K562 (cell line): Measurements from ENCODE around the gene FDX1. TPM values are rescaled to one million over a fixed set of nuclear protein-coding genes. Genes with fewer than 3 reads are reported as not detected.

ENCODE experiments used
- ATAC-seq: fragments of 200-7000 bp; cut with Tn5 transposase; 3 replicates; pipeline ENCODE4 v1.9.1; 2020; ENCODE audit warnings: moderate library complexity
- BruUV-seq: library from RNA; stranded (reverse); fragments of 400-500 nt; replicated peaks from 2 replicates; lab custom pipeline; 2021; lab: Mats Ljungman, UMichigan
- CTCF ChIA-PET: fragments of 300-600 bp; formaldehyde crosslinking; extraction: SDS; loops from one replicate; lab custom pipeline; 2021; ENCODE audit warnings: low intra/inter-chr PET ratio; lab: Yijun Ruan, JAX
- POLR2A ChIA-PET: fragments of 300-600, 350-650 bp; sonication (Branson Sonifier 250); formaldehyde crosslinking; extraction: SDS; loops from one replicate; lab custom pipeline; 2021; ENCODE audit warnings: antibody characterized with exemption, inconsistent platforms; lab: Yijun Ruan, JAX
- DNase-seq, 4 experiments: peaks; one replicate each; pipeline versions ENCODE4 v3.0.0 to v3.0.0-alpha.2; 2011 to 2018; ENCODE audit warnings: low spot score in 3 of 4, mixed read lengths in 3 of 4; ENCODE audit errors: extremely low read depth in 1 of 4
- FAIRE-seq: peaks from 2 replicates; lab custom pipeline; 2011; peaks lifted over from hg19 to GRCh38; lab: Jason Lieb, UNC
- H2AFZ ChIP-seq: 2 replicates; pipeline ENCODE4 v1.6.0; 2011; ENCODE audit warnings: low read depth, low read length, control low read depth, inconsistent platforms
- H3K27ac ChIP-seq: fragments of 200-600 bp; 3 replicates; pipeline ENCODE4 v1.8.0; 2011; ENCODE audit warnings: low read depth, mild to moderate bottlenecking, control low read depth, inconsistent platforms, low read length, moderate library complexity, mixed read lengths; ENCODE audit errors: extremely low read depth
- H3K27me3 ChIP-seq, 2 experiments: fragments of 300-600 bp in 1 of 2; 2 replicates in 1 of 2; 3 replicates in 1 of 2; pipeline versions ENCODE4 v1.6.0 to v1.8.0; 2011; ENCODE audit warnings: inconsistent platforms in 2 of 2, low read length in 2 of 2, mild to moderate bottlenecking in 1 of 2, mixed read lengths in 1 of 2, moderate library complexity in 1 of 2; ENCODE audit not compliant: control insufficient read depth in 2 of 2, insufficient read depth in 2 of 2
- H3K36me3 ChIP-seq: fragments of 300-600 bp; 3 replicates; pipeline ENCODE4 v1.8.0; 2011; ENCODE audit warnings: mild to moderate bottlenecking, low read length, inconsistent platforms; ENCODE audit not compliant: control insufficient read depth, insufficient read depth
- H3K4me1 ChIP-seq, 2 experiments: fragments of 200-600 bp in 1 of 2; replicated peaks in 1 of 2; 2 replicates in 1 of 2; 3 replicates in 1 of 2; pipeline versions ENCODE4 v1.5.1 to v1.8.0; 2011; ENCODE audit warnings: inconsistent platforms in 2 of 2, low read length in 2 of 2, mild to moderate bottlenecking in 1 of 2, mixed read lengths in 1 of 2, moderate library complexity in 1 of 2; ENCODE audit not compliant: control insufficient read depth in 2 of 2, insufficient read depth in 2 of 2
- H3K4me2 ChIP-seq: 2 replicates; pipeline ENCODE4 v1.6.1; 2011; ENCODE audit warnings: low read length, control low read depth, inconsistent platforms, mixed read lengths; ENCODE audit not compliant: insufficient read depth
- H3K4me3 ChIP-seq: fragments of 200-600 bp; sonication (generic), shearing (Covaris generic); 2 replicates; pipeline ENCODE4 v1.5.1; 2016; ENCODE audit warnings: control low read depth, inconsistent platforms
- H3K79me2 ChIP-seq: fragments of 200-600 bp; 3 replicates; pipeline ENCODE4 v1.8.0; 2011; ENCODE audit warnings: low read length, inconsistent platforms; ENCODE audit not compliant: control insufficient read depth, insufficient read depth
- H3K9ac ChIP-seq, 2 experiments: 2 replicates each; pipeline versions ENCODE4 v1.6.0 to v1.6.1; 2011; ENCODE audit warnings: low read depth in 2 of 2, low read length in 2 of 2, control low read depth in 1 of 2, inconsistent platforms in 1 of 2, mild to moderate bottlenecking in 1 of 2, mixed read lengths in 1 of 2; ENCODE audit not compliant: insufficient read depth in 1 of 2
- H3K9me1 ChIP-seq: one replicate; pipeline ENCODE4 v1.6.0; 2011; ENCODE audit warnings: inconsistent platforms, mild to moderate bottlenecking, low read length, moderate library complexity; ENCODE audit not compliant: control insufficient read depth, insufficient read depth
- H3K9me3 ChIP-seq: replicated peaks from 2 replicates; pipeline ENCODE4 v1.5.1; 2011; ENCODE audit warnings: low read depth, low read length, inconsistent platforms; ENCODE audit not compliant: control insufficient read depth, insufficient read depth
- H4K20me1 ChIP-seq: replicated peaks from 2 replicates; pipeline ENCODE4 v1.6.1; 2011; ENCODE audit warnings: low read length, inconsistent platforms, mixed read lengths; ENCODE audit not compliant: control insufficient read depth, insufficient read depth
- ETV6 ChIP-seq, 3 experiments: fragments of 150-350 bp in 1 of 3; sonication (generic) in 1 of 3; formaldehyde crosslinking in 1 of 3; IDR thresholded peaks; 2 replicates each; pipeline versions ENCODE4 v1.6.1 to v1.8.0; 2014 to 2022; ENCODE audit warnings: borderline replicate concordance in 2 of 3, low read depth in 2 of 3, antibody characterized with exemption in 1 of 3, low read length in 1 of 3, mild to moderate bottlenecking in 1 of 3, missing genetic modification reagents in 1 of 3
- KLF16 ChIP-seq: IDR thresholded peaks from 2 replicates; pipeline ENCODE4 v1.6.1; 2016; ENCODE audit warnings: antibody characterized with exemption
- PHB ChIP-seq: fragments of 250-450 bp; sonication (Bioruptor Pico); IDR thresholded peaks from 2 replicates; pipeline ENCODE4 v1.5.0; 2021
- POLR3G ChIP-seq: IDR thresholded peaks from 2 replicates; pipeline ENCODE4 v1.6.1; 2011; ENCODE audit not compliant: insufficient read length, insufficient replicate concordance; ENCODE audit errors: extremely low read depth
- SMAD3 ChIP-seq: fragments of 450-650 bp; formaldehyde crosslinking; conservative IDR thresholded peaks from 2 replicates; pipeline ENCODE4 v1.4.0; 2020; ENCODE audit warnings: mild to moderate bottlenecking
- SRSF7 ChIP-seq: fragments of 200-400 bp; formaldehyde crosslinking; optimal IDR thresholded peaks from 2 replicates; pipeline ENCODE3; 2017; ENCODE audit warnings: mild to moderate bottlenecking, low read depth, low read length
- ZBTB17 ChIP-seq: fragments of 450-650 bp; formaldehyde crosslinking; IDR thresholded peaks from 2 replicates; pipeline ENCODE4 v1.4.0; 2020; ENCODE audit warnings: mild to moderate bottlenecking
- ZNF324 ChIP-seq: fragments of 250-450 bp; sonication (Bioruptor Pico); IDR thresholded peaks from 2 replicates; pipeline ENCODE4 v1.4.0; 2020; ENCODE audit warnings: mild to moderate bottlenecking
- WGBS: fragments of 100-300 bp; shearing (Covaris generic); methylation state at CpG from one replicate; pipeline ENCODE4 v1.1.6; 2016; ENCODE audit warnings: low coverage, mixed read lengths; ENCODE audit not compliant: insufficient coverage; ENCODE audit errors: missing lambda C conversion rate; 5-methylcytosine and 5-hydroxymethylcytosine counted together
- in situ Hi-C: fragments of 300-500 bp; cut with MboI; formaldehyde crosslinking; loops from 4 replicates; pipeline ENCODE4 v1.15.0; 2018; ENCODE audit warnings: inconsistent platforms, mixed read lengths
- intact Hi-C: fragments of 100-400 bp; cut with micrococcal nuclease; formaldehyde crosslinking; loops from 2 replicates; pipeline ENCODE4 v1.14.2; 2022
- polyA plus RNA-seq, 8 experiments: library from polyadenylated mRNA; depleted of rRNA in 4 of 8; stranded (reverse) in 5 of 8; unstranded in 3 of 8; fragments of >200 nt; fragmentation: Nextera tagmentation in 2 of 8; fragmentation: Illumina TruSeq in 1 of 8; extraction: Ambion mirVana in 2 of 8; extraction: Trizol in 1 of 8; gene quantifications; 2 replicates each; pipeline versions ENCODE4 v1.2.1 to v1.2.3, GENCODE V29; 2011 to 2014; ENCODE audit warnings: inconsistent platforms in 1 of 8, missing spikeins in 1 of 8
- total RNA-seq, 7 experiments: library from RNA; depleted of rRNA in 6 of 7; stranded (reverse); fragments of >200 nt in 6 of 7; fragmentation: Illumina TruSeq in 2 of 7; extraction: Trizol in 2 of 7; gene quantifications; 2 replicates each; pipeline versions ENCODE4 v1.2.1 to v1.2.3, GENCODE V29; 2011 to 2021; ENCODE audit warnings: low replicate concordance in 1 of 7
- TF ChIP-seq, protein P1 (sequence below): fragments of 250-450 bp; sonication (Bioruptor Pico); IDR thresholded peaks from 2 replicates; pipeline ENCODE4 v1.4.0; 2020; ENCODE audit warnings: mild to moderate bottlenecking
- TF ChIP-seq, protein P2 (sequence below): sonication (generic); formaldehyde crosslinking; IDR thresholded peaks from 2 replicates; pipeline ENCODE4 v1.8.0; 2022; ENCODE audit warnings: mild to moderate bottlenecking, missing genetic modification reagents
- TF ChIP-seq, protein P3 (sequence below): IDR thresholded peaks from 2 replicates; pipeline ENCODE4 v1.6.1; 2014; ENCODE audit warnings: antibody characterized with exemption
- TF ChIP-seq, protein P4 (sequence below): fragments of 150-350 bp; IDR thresholded peaks from 2 replicates; pipeline ENCODE4 v1.6.1; 2014; ENCODE audit warnings: low read depth, mild to moderate bottlenecking, low read length, borderline replicate concordance
- TF ChIP-seq, protein P5 (sequence below): fragments of 200-400 bp; formaldehyde crosslinking; IDR thresholded peaks from 2 replicates; pipeline ENCODE4 v1.6.1; 2017; ENCODE audit warnings: mild to moderate bottlenecking, low read depth, low read length, moderate library complexity

The FDX1 gene
- total and polyA plus RNA-seq, 9 of the 15 experiments (the other 6 are each of a cell fraction or from before 2014, with no cell fraction given) = 6.4 to 14.3 (median 11.4) TPM

DNA sequence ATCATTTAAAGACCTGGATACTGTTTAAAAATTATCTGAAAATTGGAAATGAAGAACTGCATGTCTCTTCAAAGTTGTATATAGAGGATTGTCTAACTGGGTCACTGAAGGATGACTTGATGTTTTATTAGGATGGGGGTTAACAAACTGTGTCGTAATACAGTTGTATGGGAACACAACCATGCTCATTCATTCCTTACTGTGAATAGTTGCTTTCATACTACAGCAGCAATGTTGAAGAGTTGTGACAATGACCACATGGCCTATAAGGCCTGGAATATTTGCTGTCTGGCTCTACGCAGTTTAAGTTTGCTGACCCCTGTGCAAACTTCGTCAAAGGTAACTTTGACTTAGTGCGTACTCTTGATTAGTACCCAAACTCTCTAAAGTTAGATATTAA lies 38.4 kb downstream of the FDX1 start:
- no peak for FAIRE-seq
- in situ Hi-C loops = loop anchor here (10.0 kb wide), 2 partner anchors 767 to 977 kb away; no protein-coding TSS in a partner anchor
- BruUV-seq = no TSS peak
- TF ChIP-seq KLF16 (no peak), ZNF324 (CRISPR knock-in tag) (no peak), ZBTB17 (CRISPR knock-in tag) (no peak), SRSF7 (no peak), SMAD3 (CRISPR knock-in tag) (no peak), ETV6 (IDR thresholded peaks at IDR 0.05; ENCODE audit: borderline replicate concordance in 1 of 2, low read depth in 2 of 2, low read length in 1 of 2) (no peak), ETV6 (CRISPR knock-in tag; IDR thresholded peaks at IDR 0.05; ENCODE audit: borderline replicate concordance) (no peak), PHB (CRISPR knock-in tag) (no peak), POLR3G (no peak)
- TF ChIP-seq, protein P1, sequence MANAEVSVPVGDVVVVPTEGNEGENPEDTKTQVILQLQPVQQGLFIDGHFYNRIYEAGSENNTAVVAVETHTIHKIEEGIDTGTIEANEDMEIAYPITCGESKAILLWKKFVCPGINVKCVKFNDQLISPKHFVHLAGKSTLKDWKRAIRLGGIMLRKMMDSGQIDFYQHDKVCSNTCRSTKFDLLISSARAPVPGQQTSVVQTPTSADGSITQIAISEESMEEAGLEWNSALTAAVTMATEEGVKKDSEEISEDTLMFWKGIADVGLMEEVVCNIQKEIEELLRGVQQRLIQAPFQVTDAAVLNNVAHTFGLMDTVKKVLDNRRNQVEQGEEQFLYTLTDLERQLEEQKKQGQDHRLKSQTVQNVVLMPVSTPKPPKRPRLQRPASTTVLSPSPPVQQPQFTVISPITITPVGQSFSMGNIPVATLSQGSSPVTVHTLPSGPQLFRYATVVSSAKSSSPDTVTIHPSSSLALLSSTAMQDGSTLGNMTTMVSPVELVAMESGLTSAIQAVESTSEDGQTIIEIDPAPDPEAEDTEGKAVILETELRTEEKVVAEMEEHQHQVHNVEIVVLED (CRISPR knock-in tag) = no peak
- TF ChIP-seq, protein P2, sequence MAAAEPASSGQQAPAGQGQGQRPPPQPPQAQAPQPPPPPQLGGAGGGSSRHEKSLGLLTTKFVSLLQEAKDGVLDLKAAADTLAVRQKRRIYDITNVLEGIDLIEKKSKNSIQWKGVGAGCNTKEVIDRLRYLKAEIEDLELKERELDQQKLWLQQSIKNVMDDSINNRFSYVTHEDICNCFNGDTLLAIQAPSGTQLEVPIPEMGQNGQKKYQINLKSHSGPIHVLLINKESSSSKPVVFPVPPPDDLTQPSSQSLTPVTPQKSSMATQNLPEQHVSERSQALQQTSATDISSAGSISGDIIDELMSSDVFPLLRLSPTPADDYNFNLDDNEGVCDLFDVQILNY (CRISPR knock-in tag) = no peak
- TF ChIP-seq, protein P3, sequence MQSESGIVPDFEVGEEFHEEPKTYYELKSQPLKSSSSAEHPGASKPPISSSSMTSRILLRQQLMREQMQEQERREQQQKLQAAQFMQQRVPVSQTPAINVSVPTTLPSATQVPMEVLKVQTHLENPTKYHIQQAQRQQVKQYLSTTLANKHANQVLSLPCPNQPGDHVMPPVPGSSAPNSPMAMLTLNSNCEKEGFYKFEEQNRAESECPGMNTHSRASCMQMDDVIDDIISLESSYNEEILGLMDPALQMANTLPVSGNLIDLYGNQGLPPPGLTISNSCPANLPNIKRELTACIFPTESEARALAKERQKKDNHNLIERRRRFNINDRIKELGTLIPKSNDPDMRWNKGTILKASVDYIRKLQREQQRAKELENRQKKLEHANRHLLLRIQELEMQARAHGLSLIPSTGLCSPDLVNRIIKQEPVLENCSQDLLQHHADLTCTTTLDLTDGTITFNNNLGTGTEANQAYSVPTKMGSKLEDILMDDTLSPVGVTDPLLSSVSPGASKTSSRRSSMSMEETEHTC = no peak
- TF ChIP-seq, protein P4, sequence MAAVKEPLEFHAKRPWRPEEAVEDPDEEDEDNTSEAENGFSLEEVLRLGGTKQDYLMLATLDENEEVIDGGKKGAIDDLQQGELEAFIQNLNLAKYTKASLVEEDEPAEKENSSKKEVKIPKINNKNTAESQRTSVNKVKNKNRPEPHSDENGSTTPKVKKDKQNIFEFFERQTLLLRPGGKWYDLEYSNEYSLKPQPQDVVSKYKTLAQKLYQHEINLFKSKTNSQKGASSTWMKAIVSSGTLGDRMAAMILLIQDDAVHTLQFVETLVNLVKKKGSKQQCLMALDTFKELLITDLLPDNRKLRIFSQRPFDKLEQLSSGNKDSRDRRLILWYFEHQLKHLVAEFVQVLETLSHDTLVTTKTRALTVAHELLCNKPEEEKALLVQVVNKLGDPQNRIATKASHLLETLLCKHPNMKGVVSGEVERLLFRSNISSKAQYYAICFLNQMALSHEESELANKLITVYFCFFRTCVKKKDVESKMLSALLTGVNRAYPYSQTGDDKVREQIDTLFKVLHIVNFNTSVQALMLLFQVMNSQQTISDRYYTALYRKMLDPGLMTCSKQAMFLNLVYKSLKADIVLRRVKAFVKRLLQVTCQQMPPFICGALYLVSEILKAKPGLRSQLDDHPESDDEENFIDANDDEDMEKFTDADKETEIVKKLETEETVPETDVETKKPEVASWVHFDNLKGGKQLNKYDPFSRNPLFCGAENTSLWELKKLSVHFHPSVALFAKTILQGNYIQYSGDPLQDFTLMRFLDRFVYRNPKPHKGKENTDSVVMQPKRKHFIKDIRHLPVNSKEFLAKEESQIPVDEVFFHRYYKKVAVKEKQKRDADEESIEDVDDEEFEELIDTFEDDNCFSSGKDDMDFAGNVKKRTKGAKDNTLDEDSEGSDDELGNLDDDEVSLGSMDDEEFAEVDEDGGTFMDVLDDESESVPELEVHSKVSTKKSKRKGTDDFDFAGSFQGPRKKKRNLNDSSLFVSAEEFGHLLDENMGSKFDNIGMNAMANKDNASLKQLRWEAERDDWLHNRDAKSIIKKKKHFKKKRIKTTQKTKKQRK = no peak
- TF ChIP-seq, protein P5, sequence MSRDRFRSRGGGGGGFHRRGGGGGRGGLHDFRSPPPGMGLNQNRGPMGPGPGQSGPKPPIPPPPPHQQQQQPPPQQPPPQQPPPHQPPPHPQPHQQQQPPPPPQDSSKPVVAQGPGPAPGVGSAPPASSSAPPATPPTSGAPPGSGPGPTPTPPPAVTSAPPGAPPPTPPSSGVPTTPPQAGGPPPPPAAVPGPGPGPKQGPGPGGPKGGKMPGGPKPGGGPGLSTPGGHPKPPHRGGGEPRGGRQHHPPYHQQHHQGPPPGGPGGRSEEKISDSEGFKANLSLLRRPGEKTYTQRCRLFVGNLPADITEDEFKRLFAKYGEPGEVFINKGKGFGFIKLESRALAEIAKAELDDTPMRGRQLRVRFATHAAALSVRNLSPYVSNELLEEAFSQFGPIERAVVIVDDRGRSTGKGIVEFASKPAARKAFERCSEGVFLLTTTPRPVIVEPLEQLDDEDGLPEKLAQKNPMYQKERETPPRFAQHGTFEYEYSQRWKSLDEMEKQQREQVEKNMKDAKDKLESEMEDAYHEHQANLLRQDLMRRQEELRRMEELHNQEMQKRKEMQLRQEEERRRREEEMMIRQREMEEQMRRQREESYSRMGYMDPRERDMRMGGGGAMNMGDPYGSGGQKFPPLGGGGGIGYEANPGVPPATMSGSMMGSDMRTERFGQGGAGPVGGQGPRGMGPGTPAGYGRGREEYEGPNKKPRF = no peak

More for the DNA sequence above, 38.4 kb downstream of the FDX1 start:
- H3K4me1 ChIP-seq = no peaks in the 10 kb centered on the region
- no peaks in the 10 kb centered on the region for H4K20me1 ChIP-seq
- no peak overlapping the region for H3K4me3 ChIP-seq
- intact Hi-C loops = no loop called here
- POLR2A ChIA-PET = interaction anchor here (1.2 kb wide), 1 partner anchor 12 kb away, joined by 3 read pairs; no protein-coding TSS in a partner anchor
- WGBS = 90% methylated on average over 4 of the region's 4 CpGs
- CTCF ChIA-PET = no interaction called here
- DNase-seq (no peak), ATAC-seq (no peak)
- H3K27ac ChIP-seq = no peak overlapping the region
- H3K79me2 ChIP-seq = no peaks in the 10 kb centered on the region
- H3K36me3 ChIP-seq = peaks cover 2% of the 10 kb centered on the region; the same call in 1 of the 3 replicates
- H3K9me1 ChIP-seq = no peaks in the 10 kb centered on the region
- no peak overlapping the region for H3K9ac ChIP-seq
- no peak overlapping the region for H2AFZ ChIP-seq
- no peaks in the 10 kb centered on the region for H3K27me3 ChIP-seq
- H3K4me2 ChIP-seq = no peak overlapping the region
- H3K9me3 ChIP-seq = no peaks in the 10 kb centered on the region
